HFFc6 (cell line): ENCODE data around the gene ZP4. TPM values are rescaled to one million over a fixed set of nuclear protein-coding genes. Genes with fewer than 3 reads are reported as not detected.
A peak's percentile ranks its signal among the peaks of the same experiment; 100 is the strongest.

Source experiments
- DNase-seq: peaks from one replicate; pipeline ENCODE4 v3.0.0-alpha.2; 2018
- H3K27ac Mint-ChIP-seq: 2 replicates; pipeline ENCODE4 v1.8.0; 2020; ENCODE audit warnings: mild to moderate bottlenecking, mixed read lengths
- H3K27me3 Mint-ChIP-seq: 2 replicates; pipeline ENCODE4 v1.8.0; 2021; ENCODE audit warnings: mild to moderate bottlenecking, moderate library complexity, mixed read lengths; ENCODE audit not compliant: insufficient read depth
- H3K36me3 Mint-ChIP-seq: 2 replicates; pipeline ENCODE4 v1.8.0; 2021; ENCODE audit warnings: low read depth, mixed read lengths
- H3K4me1 Mint-ChIP-seq: 2 replicates; pipeline ENCODE4 v1.8.0; 2020; ENCODE audit warnings: low read depth, mixed read lengths
- H3K4me3 Mint-ChIP-seq: 2 replicates; pipeline ENCODE4 v1.8.0; 2020; ENCODE audit warnings: mild to moderate bottlenecking, moderate library complexity, mixed read lengths
- H3K9me3 Mint-ChIP-seq: 2 replicates; pipeline ENCODE4 v1.8.0; 2020; ENCODE audit warnings: mild to moderate bottlenecking, mixed read lengths
- total RNA-seq, 6 experiments: library from RNA; stranded (reverse); fragmentation: NEBNext Ultra II Directional; extraction: Animal tissue kit (Norgen Biotek cat#: 25700); gene quantifications; 2 replicates in 1 of 6; 3 replicates in 5 of 6; pipeline ENCODE4 v1.2.3, GENCODE V29; 2021
- TF ChIP-seq, protein P1 (sequence below): fragments of 200-600 bp; sonication (generic); IDR thresholded peaks from 2 replicates; pipeline ENCODE4 v1.5.0; 2021; ENCODE audit warnings: antibody characterized with exemption, mild to moderate bottlenecking

ZP4 gene
- total RNA-seq, 6 experiments from 2014 or later: not detected

DNA sequence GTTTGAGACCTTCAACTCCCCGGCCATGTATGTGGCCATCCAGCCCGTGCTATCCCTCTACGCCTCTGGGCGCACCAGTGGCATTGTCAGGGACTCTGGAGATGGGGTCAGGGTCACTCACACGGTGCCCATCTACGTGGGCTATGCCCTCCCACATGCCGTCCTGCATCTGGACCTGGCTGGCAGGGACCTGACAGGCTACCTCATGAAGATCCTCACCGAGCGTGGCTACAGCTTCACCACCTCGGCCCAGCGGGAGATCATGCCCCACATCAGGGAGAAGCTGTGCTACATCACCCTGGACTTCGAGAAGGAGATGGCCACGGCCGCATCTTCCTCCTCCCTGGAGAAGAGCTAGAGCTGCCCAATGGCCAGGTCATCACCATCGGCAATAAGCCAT is 36.5 kb upstream of the ZP4 start:
- Mint-ChIP-seq H3K36me3 (no peaks in the 10 kb centered on the region), H3K9me3 (no peaks in the 10 kb centered on the region), H3K4me1 (no peaks in the 10 kb centered on the region)

DNA sequence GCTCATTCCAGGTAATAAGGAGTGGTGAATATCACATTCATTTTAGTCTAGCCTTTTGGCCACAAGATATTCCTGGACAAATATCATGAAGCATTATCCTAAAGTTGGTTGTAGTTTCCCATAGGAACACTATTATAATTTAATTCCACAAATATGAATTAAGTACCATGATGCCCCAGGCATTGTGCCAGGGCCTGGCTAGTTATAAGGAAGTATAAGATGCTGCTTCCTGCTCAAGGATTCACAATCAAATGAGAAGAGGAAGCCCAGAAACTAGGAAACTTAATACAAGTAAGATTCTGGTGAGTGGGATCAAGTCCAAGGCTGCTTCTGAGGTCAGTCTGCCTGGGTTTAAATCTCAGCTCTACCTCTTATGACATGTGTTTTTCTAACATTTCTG is 30.6 kb upstream of the ZP4 start:
- TF ChIP-seq, protein P1, sequence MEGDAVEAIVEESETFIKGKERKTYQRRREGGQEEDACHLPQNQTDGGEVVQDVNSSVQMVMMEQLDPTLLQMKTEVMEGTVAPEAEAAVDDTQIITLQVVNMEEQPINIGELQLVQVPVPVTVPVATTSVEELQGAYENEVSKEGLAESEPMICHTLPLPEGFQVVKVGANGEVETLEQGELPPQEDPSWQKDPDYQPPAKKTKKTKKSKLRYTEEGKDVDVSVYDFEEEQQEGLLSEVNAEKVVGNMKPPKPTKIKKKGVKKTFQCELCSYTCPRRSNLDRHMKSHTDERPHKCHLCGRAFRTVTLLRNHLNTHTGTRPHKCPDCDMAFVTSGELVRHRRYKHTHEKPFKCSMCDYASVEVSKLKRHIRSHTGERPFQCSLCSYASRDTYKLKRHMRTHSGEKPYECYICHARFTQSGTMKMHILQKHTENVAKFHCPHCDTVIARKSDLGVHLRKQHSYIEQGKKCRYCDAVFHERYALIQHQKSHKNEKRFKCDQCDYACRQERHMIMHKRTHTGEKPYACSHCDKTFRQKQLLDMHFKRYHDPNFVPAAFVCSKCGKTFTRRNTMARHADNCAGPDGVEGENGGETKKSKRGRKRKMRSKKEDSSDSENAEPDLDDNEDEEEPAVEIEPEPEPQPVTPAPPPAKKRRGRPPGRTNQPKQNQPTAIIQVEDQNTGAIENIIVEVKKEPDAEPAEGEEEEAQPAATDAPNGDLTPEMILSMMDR: no peak
- Mint-ChIP-seq H3K27me3 (no peaks in the 10 kb centered on the region; the same call in 1 of the 2 replicates), H3K9me3 (peaks cover 8% of the 10 kb centered on the region; the same call in 1 of the 2 replicates), H3K4me1 (no peaks in the 10 kb centered on the region), H3K4me3 (no peak overlapping the region), H3K27ac (no peak overlapping the region), H3K36me3 (no peaks in the 10 kb centered on the region)
- no peak for DNase-seq

More for the DNA sequence above, 36.5 kb upstream of the ZP4 start:
- TF ChIP-seq, protein P1: no peak
- H3K4me3 Mint-ChIP-seq: no peak overlapping the region
- no peaks in the 10 kb centered on the region for H3K27me3 Mint-ChIP-seq
- no peak overlapping the region for H3K27ac Mint-ChIP-seq
- DNase-seq: no peak

DNA sequence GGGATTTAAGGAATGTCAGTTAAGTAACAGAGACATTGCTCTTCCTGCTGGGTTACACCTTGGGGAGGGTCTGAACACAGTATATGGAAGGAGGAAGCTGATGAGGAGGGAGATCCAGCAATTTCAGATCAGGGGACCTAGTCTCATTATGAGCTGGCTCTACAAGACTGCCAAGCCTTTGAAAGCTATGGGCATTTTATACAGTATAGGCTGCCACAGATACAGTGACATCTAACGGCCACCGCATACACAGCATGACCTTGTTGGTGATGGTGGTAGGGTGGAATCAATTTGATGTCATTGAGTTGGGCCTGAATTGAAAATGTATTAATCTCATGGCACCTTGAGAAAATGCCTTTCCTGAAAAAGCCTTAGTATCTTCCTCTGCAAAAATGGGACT is 22.6 kb upstream of the ZP4 start:
- Mint-ChIP-seq H3K4me3 (no peak overlapping the region), H3K9me3 (peaks cover 15% of the 10 kb centered on the region), H3K4me1 (no peaks in the 10 kb centered on the region), H3K27me3 (no peaks in the 10 kb centered on the region; the same call in 1 of the 2 replicates), H3K27ac (no peak overlapping the region), H3K36me3 (peaks cover 9% of the 10 kb centered on the region)
- TF ChIP-seq, protein P1: no peak
- DNase-seq: no peak

DNA sequence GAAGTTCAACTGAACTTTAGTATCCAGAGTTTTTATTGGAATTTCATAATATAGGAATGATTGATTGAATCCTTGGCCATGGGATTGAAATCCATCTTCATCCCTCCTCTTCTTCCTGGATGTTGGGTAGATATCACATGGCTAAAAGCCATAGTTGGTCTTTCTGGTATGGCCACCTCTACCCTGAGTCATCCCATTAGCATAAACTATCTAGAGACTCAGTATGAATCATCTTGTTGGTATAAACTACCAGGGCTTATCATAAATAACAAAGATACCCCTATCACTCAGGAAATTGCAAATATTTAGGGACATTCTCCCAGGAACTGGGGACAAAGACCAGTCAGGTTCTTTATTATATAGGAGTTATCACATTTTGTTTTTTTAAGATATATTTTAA is 21.2 kb upstream of the ZP4 start:
- Mint-ChIP-seq H3K27me3 (no peaks in the 10 kb centered on the region; the same call in 1 of the 2 replicates), H3K9me3 (peaks cover 15% of the 10 kb centered on the region), H3K27ac (no peak overlapping the region), H3K4me1 (no peaks in the 10 kb centered on the region), H3K36me3 (peaks cover 9% of the 10 kb centered on the region), H3K4me3 (no peak overlapping the region)
- TF ChIP-seq, protein P1: no peak
- peak; percentile 7 for DNase-seq

DNA sequence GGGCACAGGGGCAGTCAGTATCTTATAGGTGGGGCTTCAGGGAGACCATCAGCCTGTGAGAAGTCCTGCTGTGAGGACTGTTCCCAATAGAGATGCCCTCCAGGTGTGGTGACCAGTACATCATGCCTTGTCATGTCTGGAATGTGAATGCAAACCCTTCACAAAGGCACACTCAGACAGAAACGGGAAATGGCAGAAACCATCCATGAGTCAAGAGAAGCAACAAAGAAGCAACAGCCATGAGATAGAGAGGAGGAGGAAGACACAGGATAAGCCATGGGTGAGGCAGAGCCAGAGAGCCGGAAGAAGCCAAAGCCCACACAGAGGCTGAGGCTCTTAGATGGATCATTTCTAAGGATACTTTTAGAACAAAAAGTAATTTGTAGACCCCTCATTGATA is 20.1 kb upstream of the ZP4 start:
- H3K36me3 Mint-ChIP-seq: peaks cover 4% of the 10 kb centered on the region; the same call in 1 of the 2 replicates
- no peaks in the 10 kb centered on the region for H3K27me3 Mint-ChIP-seq
- no peak for DNase-seq

More for the DNA sequence above, 20.1 kb upstream of the ZP4 start:
- TF ChIP-seq, protein P1: no peak
- Mint-ChIP-seq H3K4me1 (no peaks in the 10 kb centered on the region), H3K4me3 (no peak overlapping the region), H3K9me3 (peaks cover 8% of the 10 kb centered on the region), H3K27ac (no peak overlapping the region)
